IMR-90 (cell line): ENCODE data around the gene GSG1L. TPM values are rescaled to one million over a fixed set of nuclear protein-coding genes. Genes with fewer than 3 reads are reported as not detected.

Experiments used
- ATAC-seq: fragments of 200-7000 bp; cut with Tn5 transposase; 2 replicates; pipeline ENCODE4 v1.9.1; 2020; ENCODE audit warnings: low read depth, mild to moderate bottlenecking, moderate library complexity
- BruUV-seq: library from RNA; stranded (reverse); fragments of 400-500 nt; replicated peaks from 2 replicates; lab custom pipeline; 2021; lab: Mats Ljungman, UMichigan
- CTCF ChIA-PET: fragments of 300-600 bp; formaldehyde crosslinking; extraction: SDS; loops from one replicate; lab custom pipeline; 2021; ENCODE audit warnings: antibody characterized with exemption; lab: Yijun Ruan, JAX
- POLR2A ChIA-PET: fragments of 300-600 bp; sonication (Branson Sonifier 250); formaldehyde crosslinking; loops from one replicate; lab custom pipeline; 2022; ENCODE audit warnings: antibody characterized with exemption; ENCODE audit not compliant: unreplicated experiment; lab: Charles Lee
- DNase-seq: peaks from one replicate; pipeline ENCODE4 v3.0.0; 2013
- H2AFZ ChIP-seq: replicated peaks from 2 replicates; pipeline ENCODE3; 2013; ENCODE audit warnings: low read length, mild to moderate bottlenecking; ENCODE audit not compliant: poor library complexity
- H2AK5ac ChIP-seq: 2 replicates; pipeline ENCODE4 v1.6.1; 2013; ENCODE audit warnings: low read depth, low read length, inconsistent platforms
- H2AK9ac ChIP-seq: replicated peaks from 2 replicates; pipeline ENCODE3; 2013; ENCODE audit warnings: mild to moderate bottlenecking, low read depth, low read length, moderate library complexity; ENCODE audit not compliant: poor library complexity
- H2BK120ac ChIP-seq: 2 replicates; pipeline ENCODE4 v1.6.1; 2013; ENCODE audit warnings: low read depth, low read length, inconsistent platforms
- H2BK15ac ChIP-seq: 3 replicates; pipeline ENCODE4 v1.6.1; 2013; ENCODE audit warnings: low read depth, low read length, inconsistent platforms
- H2BK20ac ChIP-seq: 2 replicates; pipeline ENCODE4 v1.6.1; 2013; ENCODE audit warnings: low read depth, mild to moderate bottlenecking, inconsistent platforms, low read length, moderate library complexity
- H2BK5ac ChIP-seq: 2 replicates; pipeline ENCODE4 v1.6.1; 2013; ENCODE audit warnings: mild to moderate bottlenecking, low read depth, low read length, inconsistent platforms; ENCODE audit not compliant: poor library complexity, severe bottlenecking
- H3K14ac ChIP-seq: replicated peaks from 2 replicates; pipeline ENCODE4 v1.6.1; 2013; ENCODE audit warnings: low read depth, low read length, inconsistent platforms
- H3K18ac ChIP-seq: 2 replicates; pipeline ENCODE4 v1.6.1; 2013; ENCODE audit warnings: low read depth, low read length, control low read depth
- H3K23ac ChIP-seq: 2 replicates; pipeline ENCODE4 v1.6.1; 2013; ENCODE audit warnings: low read depth, low read length, inconsistent platforms
- H3K27ac ChIP-seq: 2 replicates; pipeline ENCODE4 v1.5.1; 2013; ENCODE audit warnings: mild to moderate bottlenecking, control low read depth, low read length; ENCODE audit not compliant: insufficient read depth
- H3K27me3 ChIP-seq: 2 replicates; pipeline ENCODE4 v1.6.1; 2013; ENCODE audit warnings: low read length; ENCODE audit not compliant: control insufficient read depth, insufficient read depth
- H3K36me3 ChIP-seq: 2 replicates; pipeline ENCODE4 v1.6.1; 2013; ENCODE audit warnings: low read length, mixed read lengths; ENCODE audit not compliant: control insufficient read depth, insufficient read depth
- H3K4ac ChIP-seq: 2 replicates; pipeline ENCODE4 v1.6.1; 2013; ENCODE audit warnings: low read depth, low read length, inconsistent platforms
- H3K4me1 ChIP-seq: 2 replicates; pipeline ENCODE4 v1.6.1; 2013; ENCODE audit warnings: low read length, mixed read lengths; ENCODE audit not compliant: control insufficient read depth, insufficient read depth
- H3K4me2 ChIP-seq: 2 replicates; pipeline ENCODE4 v1.6.1; 2013; ENCODE audit warnings: low read depth, mild to moderate bottlenecking, control low read depth, low read length, moderate library complexity
- H3K4me3 ChIP-seq: 2 replicates; pipeline ENCODE4 v1.5.1; 2013; ENCODE audit warnings: low read depth, mild to moderate bottlenecking, control low read depth, low read length, moderate library complexity; ENCODE audit not compliant: insufficient read depth
- H3K56ac ChIP-seq: 2 replicates; pipeline ENCODE4 v1.6.1; 2013; ENCODE audit warnings: low read length, inconsistent platforms; ENCODE audit not compliant: insufficient read depth; ENCODE audit errors: extremely low read depth
- H3K79me1 ChIP-seq, 2 experiments: 2 replicates each; pipeline ENCODE4 v1.6.1; 2013; ENCODE audit warnings: low read length in 2 of 2, inconsistent platforms in 1 of 2, low read depth in 1 of 2
- H3K9ac ChIP-seq: 2 replicates; pipeline ENCODE4 v1.6.1; 2013; ENCODE audit warnings: low read depth, low read length, control low read depth
- H3K9me1 ChIP-seq: 2 replicates; pipeline ENCODE4 v1.6.1; 2013; ENCODE audit warnings: low read length, inconsistent platforms; ENCODE audit not compliant: insufficient read depth
- H3K9me3 ChIP-seq: 2 replicates; pipeline ENCODE4 v1.6.1; 2013; ENCODE audit warnings: low read length; ENCODE audit not compliant: control insufficient read depth, insufficient read depth
- H4K20me1 ChIP-seq: 2 replicates; pipeline ENCODE4 v1.6.1; 2013; ENCODE audit warnings: low read length, inconsistent platforms; ENCODE audit not compliant: insufficient read depth
- H4K5ac ChIP-seq: 2 replicates; pipeline ENCODE4 v1.6.1; 2013; ENCODE audit warnings: mild to moderate bottlenecking, low read depth, low read length, control low read depth
- H4K8ac ChIP-seq, 2 experiments: 2 replicates each; pipeline ENCODE4 v1.6.1; 2013; ENCODE audit warnings: low read depth in 2 of 2, low read length in 2 of 2, control low read depth in 1 of 2, inconsistent platforms in 1 of 2
- H4K91ac ChIP-seq: 2 replicates; pipeline ENCODE4 v1.6.1; 2013; ENCODE audit warnings: low read depth, low read length, inconsistent platforms; ENCODE audit not compliant: insufficient read depth
- CEBPB ChIP-seq: IDR thresholded peaks from 2 replicates; pipeline ENCODE4 v1.6.1; 2012; ENCODE audit warnings: low read depth, low read length, improper control_type of control experiment
- CHD1 ChIP-seq: IDR thresholded peaks from 2 replicates; pipeline ENCODE4 v1.6.1; 2012; ENCODE audit warnings: low read depth, low read length, improper control_type of control experiment
- ELK1 ChIP-seq: fragments of 150-350 bp; IDR thresholded peaks from 2 replicates; pipeline ENCODE4 v1.6.1; 2016; ENCODE audit warnings: low read depth, mild to moderate bottlenecking, low read length, moderate library complexity, borderline replicate concordance
- MAFK ChIP-seq: IDR thresholded peaks from 2 replicates; pipeline ENCODE4 v1.6.1; 2012; ENCODE audit warnings: low read depth, low read length, improper control_type of control experiment
- MXI1 ChIP-seq: IDR thresholded peaks from 2 replicates; pipeline ENCODE4 v1.6.1; 2012; ENCODE audit warnings: low read depth, mild to moderate bottlenecking, low read length, moderate library complexity, borderline replicate concordance
- POLR2A ChIP-seq: IDR thresholded peaks from 2 replicates; pipeline ENCODE4 v1.6.1; 2012; ENCODE audit warnings: mild to moderate bottlenecking, low read depth, low read length
- RAD21 ChIP-seq: IDR thresholded peaks from 2 replicates; pipeline ENCODE4 v1.6.1; 2012; ENCODE audit warnings: low read length, improper control_type of control experiment
- RCOR1 ChIP-seq: IDR thresholded peaks from 2 replicates; pipeline ENCODE4 v1.6.1; 2012; ENCODE audit warnings: mild to moderate bottlenecking, low read length, improper control_type of control experiment; ENCODE audit not compliant: insufficient replicate concordance
- WGBS, 2 experiments: methylation state at CpG; one replicate each; pipeline versions ENCODE4 v1.1.5 to v1.1.7; 2013; ENCODE audit warnings: missing lambda C conversion rate in 2 of 2; ENCODE audit not compliant: insufficient read length in 1 of 2; ENCODE audit errors: extremely low coverage in 2 of 2; 5-methylcytosine and 5-hydroxymethylcytosine counted together
- dilution Hi-C: fragments of 300-500 bp; cut with HindIII; formaldehyde crosslinking; loops from one replicate; pipeline ENCODE4 v1.14.3; 2018; ENCODE audit warnings: low sequenced_read_pairs; ENCODE audit not compliant: unreplicated experiment
- in situ Hi-C: fragments of 300-500 bp; cut with MboI; formaldehyde crosslinking; loops from 3 replicates; pipeline ENCODE4 v1.14.3; 2019; ENCODE audit warnings: low sequenced_read_pairs, inconsistent platforms, mixed read lengths
- intact Hi-C: fragments of 100-400 bp; cut with micrococcal nuclease; formaldehyde crosslinking; loops from 2 replicates; pipeline ENCODE4 v1.10.0; 2022
- polyA plus RNA-seq, 3 experiments: library from polyadenylated mRNA; depleted of rRNA; stranded (reverse); fragments of >200 nt; gene quantifications; 2 replicates each; pipeline ENCODE4 v1.2.3, GENCODE V29; 2012; ENCODE audit warnings: low replicate concordance in 1 of 3
- total RNA-seq: library from RNA; depleted of rRNA; stranded (reverse); fragments of >200 nt; gene quantifications from 2 replicates; pipeline ENCODE4 v1.2.3, GENCODE V29; 2012

GSG1L gene
- total and polyA plus RNA-seq, 2 of the 4 experiments (the other 2 are of a cell fraction): not detected

- CTCF ChIA-PET: no interaction called here
- POLR2A ChIA-PET: no interaction called here
- Histone ChIP-seq H3K4ac (no peak overlapping the region), H2BK15ac (no peak overlapping the region), H2AFZ (no peak overlapping the region), H3K27ac (no peak overlapping the region), H3K18ac (no peak overlapping the region), H4K20me1 (no peaks in the 10 kb centered on the region), H3K9me3 (no peaks in the 10 kb centered on the region), H2BK120ac (no peak overlapping the region), H2BK20ac (no peak overlapping the region), H2AK5ac (no peak overlapping the region), H2AK9ac (no peak overlapping the region), H3K36me3 (no peaks in the 10 kb centered on the region), H3K9me1 (no peaks in the 10 kb centered on the region), H4K5ac (no peak overlapping the region), H3K79me1 (no peaks in the 10 kb centered on the region), H3K56ac (no peak overlapping the region), H3K4me2 (no peak overlapping the region), H4K8ac (no peak overlapping the region), H3K27me3 (peaks cover 9% of the 10 kb centered on the region), H3K23ac (no peak overlapping the region), H3K14ac (no peak overlapping the region), H3K9ac (no peak overlapping the region), H2BK5ac (no peak overlapping the region), H3K4me3 (no peak overlapping the region), H3K4me1 (no peaks in the 10 kb centered on the region), H4K91ac (no peak overlapping the region)
- in situ Hi-C loops: no loop called here
- 87% methylated on average over 13 of the region's 24 CpGs; no CpG with 5 or more reads in 1 of the 2 experiments for WGBS, 2 experiments
- TF ChIP-seq ELK1 (no peak), RAD21 (no peak), CHD1 (no peak), POLR2A (no peak), MAFK (no peak), MXI1 (no peak), RCOR1 (no peak), CEBPB (no peak)
- ATAC-seq: no peak
- dilution Hi-C loops: no loop called here
- DNase-seq: no peak
- intact Hi-C loops: no loop called here
- BruUV-seq: no TSS peak
Measured at GRCh38 chr16:27841911-27842310, 221.6 kb downstream of the GSG1L start.
